Stimulated activated CD4-positive, alpha-beta T cell treated with anti-CD3 and anti-CD28 coated beads, Interleukin-12 subunit alpha, Interleukin-12 subunit beta, amount 100 ng/mL, for 48 hours (primary cell): ENCODE results near the gene M1AP.
A peak's percentile ranks its signal among the peaks of the same experiment; 100 is the strongest.
"Not testable (repeated sequence)": the region's sequence is repeated elsewhere in the genome, so short reads cannot be mapped to it uniquely, and the experiment has no call there.

Experiments used
- DNase-seq, 3 donors: peaks; one replicate each; pipeline ENCODE4 v3.0.0-alpha.2; 2020; ENCODE audit warnings: low read depth in 2 of 3, low spot score in 1 of 3

The M1AP gene

GRCh38 chr2:74653985-74654882, 6.1 kb upstream of the M1AP start, which contains the start of gene SEMA4F:
TSS of gene SEMA4F (plus strand) at chr2:74654247. CDS start at chr2:74654377, 130 bp downstream.
- peak; percentile 92 to 93 (median 93) for DNase-seq

GRCh38 chr2:74653589-74653984, 5.5 kb upstream of the M1AP start:
- DNase-seq = no peak

- no peak for DNase-seq
These were observed 1.2 kb downstream of the M1AP start for GRCh38 chr2:74646834-74647482.

- DNase-seq = no peak
These were observed 1.9 kb downstream of the M1AP start for GRCh38 chr2:74646201-74646600.

- no peak for DNase-seq
These were observed 2.8 kb downstream of the M1AP start for GRCh38 chr2:74645344-74645743.

GRCh38 chr2:74639550-74639949, 8.6 kb downstream of the M1AP start:
- DNase-seq = no peak

GRCh38 chr2:74632939-74633312, 15.2 kb downstream of the M1AP start:
- no peak for DNase-seq

- no peak for DNase-seq
These were observed 15.8 kb downstream of the M1AP start for GRCh38 chr2:74632209-74632938.

- DNase-seq = not testable (repeated sequence)
These were observed 17.7 kb downstream of the M1AP start for GRCh38 chr2:74630454-74630853.

GRCh38 chr2:74628538-74629105, 19.5 kb downstream of the M1AP start:
- DNase-seq = no peak

- DNase-seq = no peak
These were observed 22.3 kb downstream of the M1AP start for GRCh38 chr2:74625658-74626425.

GRCh38 chr2:74620671-74621070, 27.5 kb downstream of the M1AP start:
- DNase-seq = no peak

- no peak for DNase-seq
These were observed 28.4 kb downstream of the M1AP start for GRCh38 chr2:74619651-74620297.

GRCh38 chr2:74618410-74619083, 29.6 kb downstream of the M1AP start:
- no peak for DNase-seq

GRCh38 chr2:74617122-74617521, 31.0 kb downstream of the M1AP start:
- DNase-seq = no peak

GRCh38 chr2:74606927-74607326, 41.2 kb downstream of the M1AP start:
- DNase-seq = no peak

GRCh38 chr2:74603282-74604000, 44.7 kb downstream of the M1AP start:
- DNase-seq = no peak

- DNase-seq = no peak
These were observed 45.4 kb downstream of the M1AP start for GRCh38 chr2:74602586-74603281.
